Measurements from ENCODE around the gene DYNLT3. TPM values are rescaled to one million over a fixed set of nuclear protein-coding genes. Genes with fewer than 3 reads are reported as not detected.

Gene DYNLT3

GRCh38 chrX:37813570-37813969 is 33.8 kb downstream of the DYNLT3 start:
- H3K36me3 ChIP-seq (ENCODE audit: insufficient read depth, low read length): no peaks in the 10 kb centered on the region
- no peak overlapping the region for H3K9ac ChIP-seq (ENCODE audit: low read depth, low read length)
- no peak overlapping the region for H3K4me2 ChIP-seq (ENCODE audit: low read length)
- H3K4me1 ChIP-seq (ENCODE audit: control insufficient read depth, insufficient read depth, low read length): no peaks in the 10 kb centered on the region
- H3K9me3 ChIP-seq (replicated peaks; ENCODE audit: low read length): no peaks in the 10 kb centered on the region
- H3K27me3 ChIP-seq (ENCODE audit: control insufficient read depth, insufficient read depth, low read length): peaks cover 3% of the 10 kb centered on the region
- no peak overlapping the region for H3K4me3 ChIP-seq (ENCODE audit: low read length)

GRCh38 chrX:37812110-37812509 is 35.3 kb downstream of the DYNLT3 start:
- Histone ChIP-seq H3K27me3 (ENCODE audit: control insufficient read depth, insufficient read depth, low read length) (no peaks in the 10 kb centered on the region), H3K4me3 (ENCODE audit: low read length) (no peak overlapping the region), H3K4me1 (ENCODE audit: control insufficient read depth, insufficient read depth, low read length) (no peaks in the 10 kb centered on the region), H3K9ac (ENCODE audit: low read depth, low read length) (no peak overlapping the region), H3K4me2 (ENCODE audit: low read length) (no peak overlapping the region), H3K9me3 (replicated peaks; ENCODE audit: low read length) (no peaks in the 10 kb centered on the region), H3K36me3 (ENCODE audit: insufficient read depth, low read length) (no peaks in the 10 kb centered on the region)

GRCh38 chrX:37809970-37810369 is 37.4 kb downstream of the DYNLT3 start:
- Histone ChIP-seq H3K27me3 (ENCODE audit: control insufficient read depth, insufficient read depth, low read length) (no peaks in the 10 kb centered on the region), H3K4me2 (ENCODE audit: low read length) (no peak overlapping the region), H3K4me3 (ENCODE audit: low read length) (no peak overlapping the region), H3K36me3 (ENCODE audit: insufficient read depth, low read length) (no peaks in the 10 kb centered on the region), H3K9me3 (replicated peaks; ENCODE audit: low read length) (no peaks in the 10 kb centered on the region), H3K4me1 (ENCODE audit: control insufficient read depth, insufficient read depth, low read length) (no peaks in the 10 kb centered on the region), H3K9ac (ENCODE audit: low read depth, low read length) (no peak overlapping the region)

GRCh38 chrX:37803057-37803456 is 44.3 kb downstream of the DYNLT3 start:
- Histone ChIP-seq H3K4me2 (ENCODE audit: low read length) (no peak overlapping the region), H3K9me3 (replicated peaks; ENCODE audit: low read length) (no peaks in the 10 kb centered on the region), H3K4me1 (ENCODE audit: control insufficient read depth, insufficient read depth, low read length) (no peaks in the 10 kb centered on the region), H3K4me3 (ENCODE audit: low read length) (no peak overlapping the region), H3K36me3 (ENCODE audit: insufficient read depth, low read length) (no peaks in the 10 kb centered on the region), H3K27me3 (ENCODE audit: control insufficient read depth, insufficient read depth, low read length) (no peaks in the 10 kb centered on the region), H3K9ac (ENCODE audit: low read depth, low read length) (no peak overlapping the region)

GRCh38 chrX:37802028-37802427 is 45.3 kb downstream of the DYNLT3 start:
- Histone ChIP-seq H3K36me3 (ENCODE audit: insufficient read depth, low read length) (no peaks in the 10 kb centered on the region), H3K9me3 (replicated peaks; ENCODE audit: low read length) (no peaks in the 10 kb centered on the region), H3K27me3 (ENCODE audit: control insufficient read depth, insufficient read depth, low read length) (no peaks in the 10 kb centered on the region), H3K4me3 (ENCODE audit: low read length) (no peak overlapping the region), H3K9ac (ENCODE audit: low read depth, low read length) (no peak overlapping the region), H3K4me1 (ENCODE audit: control insufficient read depth, insufficient read depth, low read length) (no peaks in the 10 kb centered on the region), H3K4me2 (ENCODE audit: low read length) (no peak overlapping the region)

GRCh38 chrX:37800717-37801116 is 46.7 kb downstream of the DYNLT3 start:
- no peak overlapping the region for H3K9ac ChIP-seq (ENCODE audit: low read depth, low read length)
- no peaks in the 10 kb centered on the region for H3K9me3 ChIP-seq (replicated peaks; ENCODE audit: low read length)
- H3K27me3 ChIP-seq (ENCODE audit: control insufficient read depth, insufficient read depth, low read length): no peaks in the 10 kb centered on the region
- no peak overlapping the region for H3K4me2 ChIP-seq (ENCODE audit: low read length)
- no peaks in the 10 kb centered on the region for H3K36me3 ChIP-seq (ENCODE audit: insufficient read depth, low read length)
- H3K4me3 ChIP-seq (ENCODE audit: low read length): no peak overlapping the region
- H3K4me1 ChIP-seq (ENCODE audit: control insufficient read depth, insufficient read depth, low read length): no peaks in the 10 kb centered on the region

GRCh38 chrX:37799936-37800335 is 47.4 kb downstream of the DYNLT3 start:
- Histone ChIP-seq H3K36me3 (ENCODE audit: insufficient read depth, low read length) (no peaks in the 10 kb centered on the region), H3K9me3 (replicated peaks; ENCODE audit: low read length) (no peaks in the 10 kb centered on the region), H3K4me2 (ENCODE audit: low read length) (no peak overlapping the region), H3K27me3 (ENCODE audit: control insufficient read depth, insufficient read depth, low read length) (no peaks in the 10 kb centered on the region), H3K9ac (ENCODE audit: low read depth, low read length) (no peak overlapping the region), H3K4me3 (ENCODE audit: low read length) (no peak overlapping the region), H3K4me1 (ENCODE audit: control insufficient read depth, insufficient read depth, low read length) (no peaks in the 10 kb centered on the region)

GRCh38 chrX:37796805-37797204 is 50.6 kb downstream of the DYNLT3 start:
- H3K4me1 ChIP-seq (ENCODE audit: control insufficient read depth, insufficient read depth, low read length): no peaks in the 10 kb centered on the region
- no peak overlapping the region for H3K4me2 ChIP-seq (ENCODE audit: low read length)
- H3K27me3 ChIP-seq (ENCODE audit: control insufficient read depth, insufficient read depth, low read length): no peaks in the 10 kb centered on the region
- H3K9me3 ChIP-seq (replicated peaks; ENCODE audit: low read length): no peaks in the 10 kb centered on the region
- H3K4me3 ChIP-seq (ENCODE audit: low read length): no peak overlapping the region
- H3K36me3 ChIP-seq (ENCODE audit: insufficient read depth, low read length): no peaks in the 10 kb centered on the region
- H3K9ac ChIP-seq (ENCODE audit: low read depth, low read length): no peak overlapping the region

- no peaks in the 10 kb centered on the region for H3K4me1 ChIP-seq (ENCODE audit: control insufficient read depth, insufficient read depth, low read length)
- no peaks in the 10 kb centered on the region for H3K36me3 ChIP-seq (ENCODE audit: insufficient read depth, low read length)
- no peak overlapping the region for H3K4me3 ChIP-seq (ENCODE audit: low read length)
- no peaks in the 10 kb centered on the region for H3K9me3 ChIP-seq (replicated peaks; ENCODE audit: low read length)
- H3K27me3 ChIP-seq (ENCODE audit: control insufficient read depth, insufficient read depth, low read length): no peaks in the 10 kb centered on the region
- no peak overlapping the region for H3K9ac ChIP-seq (ENCODE audit: low read depth, low read length)
- H3K4me2 ChIP-seq (ENCODE audit: low read length): no peak overlapping the region
Observed at GRCh38 chrX:37796310-37796709, 51.1 kb downstream of the DYNLT3 start.

Small RNA genes within 50 kb of the gene (small RNA-seq; reads per million reads assigned to genes)
- not detected for gene RNU6-49P
